Body of pancreas (tissue), 4 donors: ENCODE results near the gene NEK7.

Source experiments
- CTCF ChIP-seq, 7 experiments: fragments of 450-650 bp in 4 of 7; fragments of 200-600 bp in 3 of 7; sonication (generic) in 3 of 7; IDR thresholded peaks; one replicate each; pipeline ENCODE4 v1.5.1; 2016 to 2019; ENCODE audit warnings: antibody characterized with exemption in 7 of 7
- POLR2A ChIP-seq, 3 donors: fragments of 450-650 bp; IDR thresholded peaks; one replicate each; pipeline ENCODE4 v1.6.1; 2016; ENCODE audit warnings: antibody characterized with exemption in 3 of 3, mild to moderate bottlenecking in 2 of 3

- peak in 2 of 3 donors; percentile 59 to 63 for TF ChIP-seq POLR2A (IDR thresholded peaks at IDR 0.05)
- TF ChIP-seq CTCF (IDR thresholded peaks at IDR 0.05): peak in 2 of 7 experiments; percentile 10 to 30
Measured at GRCh38 chr1:198156745-198157240, at the start of gene NEK7.
